GM12878 (cell line): ENCODE measurements around the gene DPP6. TPM values are rescaled to one million over a fixed set of nuclear protein-coding genes. Genes with fewer than 3 reads are reported as not detected.
"Not testable (repeated sequence)": the region's sequence is repeated elsewhere in the genome, so short reads cannot be mapped to it uniquely, and the experiment has no call there.

Source experiments
- ATAC-seq: fragments of 200-7000 bp; cut with Tn5 transposase; 3 replicates; pipeline ENCODE4 v1.9.1; 2020; ENCODE audit warnings: mild to moderate bottlenecking, moderate library complexity
- Bru-seq: library from RNA; stranded (reverse); fragments of 400-500 nt; gene quantifications from one replicate; lab custom pipeline; 2021; lab: Mats Ljungman, UMichigan
- BruChase-seq, 2 experiments: library from RNA; stranded (reverse); fragments of 400-500 nt; gene quantifications; one replicate each; lab custom pipeline; 2021; lab: Mats Ljungman, UMichigan
- BruUV-seq: library from RNA; stranded (reverse); fragments of 400-500 nt; replicated peaks from 2 replicates; lab custom pipeline; 2021; lab: Mats Ljungman, UMichigan
- CTCF ChIA-PET: fragments of 300-600 bp; sonication (Branson Sonifier 250); formaldehyde crosslinking; extraction: SDS; loops from one replicate; lab custom pipeline; 2021; ENCODE audit warnings: inconsistent platforms; lab: Yijun Ruan, JAX
- POLR2A ChIA-PET: fragments of 350-600 bp; formaldehyde crosslinking; extraction: SDS; loops from one replicate; lab custom pipeline; 2021; ENCODE audit warnings: inconsistent platforms; lab: Charles Lee
- RAD21 ChIA-PET: fragments of 300-600 bp; sonication (Branson Sonifier 250); formaldehyde crosslinking; loops from one replicate; lab custom pipeline; 2023; ENCODE audit warnings: antibody characterized with exemption; ENCODE audit not compliant: unreplicated experiment; lab: Charles Lee
- SMC1A ChIA-PET: fragments of 300-600 bp; sonication (Branson Sonifier 250); formaldehyde crosslinking; loops from one replicate; lab custom pipeline; 2023; ENCODE audit not compliant: unreplicated experiment, uncharacterized antibody; lab: Charles Lee
- DNase-seq: peaks from one replicate; pipeline ENCODE4 v3.0.0-alpha.2; 2011; ENCODE audit warnings: low read depth, low spot score
- FAIRE-seq: peaks from 3 replicates; lab custom pipeline; 2011; peaks lifted over from hg19 to GRCh38; lab: Jason Lieb, UNC
- H2AFZ ChIP-seq: 2 replicates; pipeline ENCODE4 v1.6.0; 2011; ENCODE audit warnings: low read depth, low read length, control low read depth; ENCODE audit not compliant: control insufficient read depth
- H3K27ac ChIP-seq: 2 replicates; pipeline ENCODE4 v1.5.1; 2011; ENCODE audit warnings: control low read depth; ENCODE audit not compliant: control insufficient read depth, insufficient read depth
- H3K27me3 ChIP-seq, 2 experiments: replicated peaks in 1 of 2; 2 replicates each; pipeline versions ENCODE4 v1.6.0 to v1.6.1; 2011; ENCODE audit warnings: low read length in 1 of 2; ENCODE audit not compliant: control insufficient read depth in 2 of 2, insufficient read depth in 2 of 2
- H3K36me3 ChIP-seq, 2 experiments: 2 replicates each; pipeline ENCODE4 v1.5.1; 2011; ENCODE audit warnings: low read length in 1 of 2; ENCODE audit not compliant: control insufficient read depth in 2 of 2, insufficient read depth in 2 of 2
- H3K4me1 ChIP-seq: 2 replicates; pipeline ENCODE4 v1.6.1; 2011; ENCODE audit warnings: mild to moderate bottlenecking, low read length, moderate library complexity, mixed read lengths; ENCODE audit not compliant: control insufficient read depth, insufficient read depth
- H3K4me2 ChIP-seq: 2 replicates; pipeline ENCODE4 v1.6.0; 2011; ENCODE audit warnings: control low read depth; ENCODE audit not compliant: control insufficient read depth, insufficient read depth
- H3K4me3 ChIP-seq: fragments of 200-600 bp; sonication (generic); 2 replicates; pipeline ENCODE4 v1.5.1; 2016
- H3K79me2 ChIP-seq: 2 replicates; pipeline ENCODE4 v1.6.0; 2011; ENCODE audit warnings: low read length; ENCODE audit not compliant: control insufficient read depth, insufficient read depth
- H3K9ac ChIP-seq: 2 replicates; pipeline ENCODE4 v1.8.0; 2011; ENCODE audit warnings: low read length, control low read depth, mixed read lengths; ENCODE audit not compliant: control insufficient read depth, insufficient read depth
- H3K9me3 ChIP-seq: replicated peaks from 3 replicates; pipeline ENCODE4 v1.5.1; 2011; ENCODE audit warnings: mild to moderate bottlenecking, low read length; ENCODE audit not compliant: control insufficient read depth, insufficient read depth
- H4K20me1 ChIP-seq: 2 replicates; pipeline ENCODE4 v1.6.0; 2011; ENCODE audit not compliant: control insufficient read depth, insufficient read depth
- WGBS: methylation state at CpG from one replicate; pipeline ENCODE4 v1.1.6; 2016; ENCODE audit warnings: low lambda C conversion rate; ENCODE audit not compliant: insufficient replicate concordance, insufficient coverage; ENCODE audit errors: missing lambda C conversion rate; 5-methylcytosine and 5-hydroxymethylcytosine counted together
- in situ Hi-C: fragments of 300-500 bp; cut with MboI; formaldehyde crosslinking; loops from 9 replicates; pipeline ENCODE4 v1.14.3; 2018; ENCODE audit warnings: mixed read lengths
- intact Hi-C: fragments of 100-400 bp; cut with micrococcal nuclease; formaldehyde crosslinking; loops from one replicate; pipeline ENCODE4 v1.14.2; 2022; ENCODE audit not compliant: unreplicated experiment
- long read RNA-seq, 2 experiments: library from polyadenylated mRNA; unstranded; transcript quantifications; one replicate each; pipeline ENCODE4 v2.0.0, GENCODE V29; 2019 to 2020
- polyA minus RNA-seq, 3 experiments: library from RNA; depleted of rRNA, polyadenylated mRNA; stranded (reverse); fragments of >200 nt; gene quantifications; 2 replicates each; pipeline ENCODE4 v1.2.3, GENCODE V29; 2011
- polyA plus RNA-seq, 11 experiments: library from polyadenylated mRNA; depleted of rRNA in 4 of 11; unstranded in 6 of 11; stranded (reverse) in 5 of 11; fragments of >200 nt; fragmentation: Nextera tagmentation in 4 of 11; fragmentation: Illumina TruSeq in 1 of 11; extraction: Ambion mirVana in 4 of 11; extraction: Trizol in 1 of 11; gene quantifications; 1 replicate in 1 of 11; 2 replicates in 10 of 11; pipeline versions ENCODE4 v1.2.1 to v1.2.3, GENCODE V29; 2011 to 2016; ENCODE audit warnings: inconsistent platforms in 2 of 11, missing spikeins in 2 of 11, low read depth in 1 of 11
- total RNA-seq, 4 experiments: library from RNA; depleted of rRNA in 3 of 4; stranded (reverse); fragments of >200 nt in 3 of 4; fragmentation: Illumina TruSeq in 1 of 4; extraction: Trizol in 1 of 4; gene quantifications; 2 replicates each; pipeline versions ENCODE4 v1.2.1 to v1.2.3, GENCODE V29; 2013 to 2021

DPP6 gene
- total RNA-seq (2013; cell fraction: nucleolus; rRNA removed), result not detected in 2 replicates
- total RNA-seq (2014; rRNA removed), result not detected in 2 replicates
- not detected in 2 replicates for total RNA-seq (2014; rRNA removed; fragmentation: Illumina TruSeq; extraction: Trizol)
- not detected in 2 replicates for total RNA-seq (2021)
- not detected for polyA plus RNA-seq (2011; ENCODE audit: low read depth)
- polyA plus RNA-seq (2011; rRNA removed), result not detected in 2 replicates
- 0.05 TPM in 1 of 2 replicates, not detected in the other for polyA plus RNA-seq (2011; cell fraction: cytosol; rRNA removed)
- 0.10 TPM in 1 of 2 replicates, not detected in the other for polyA plus RNA-seq (2011; cell fraction: nucleus; rRNA removed)
- polyA plus RNA-seq (2012), result not detected in 2 replicates
- polyA plus RNA-seq (2014; fragmentation: Illumina TruSeq; extraction: Trizol), result not detected in 2 replicates
- polyA plus RNA-seq (2014; fragmentation: Nextera tagmentation; extraction: Ambion mirVana), result not detected
- polyA plus RNA-seq (2014; rRNA removed), result not detected in 2 replicates
- polyA plus RNA-seq (2016; fragmentation: Nextera tagmentation; extraction: Ambion mirVana), result not detected
- not detected in 2 replicates for polyA minus RNA-seq (2011; rRNA and poly(A)+ RNA removed)
- not detected in 2 replicates for polyA minus RNA-seq (2011; cell fraction: cytosol; rRNA and poly(A)+ RNA removed)
- not detected in 2 replicates for polyA minus RNA-seq (2011; cell fraction: nucleus; rRNA and poly(A)+ RNA removed)
- percentile 7 among the genes with signal in this experiment for Bru-seq, nascent RNA
- BruChase-seq, experiment 1, labeled RNA remaining after a 6-hour chase, result percentile 6 among the genes with signal in this experiment
- percentile 4 among the genes with signal in this experiment for BruChase-seq, experiment 2, labeled RNA remaining after a 2-hour chase
- long read RNA-seq, experiment 1, result 0 reads
- long read RNA-seq, experiment 2, partial matches to known transcripts, result 3 of 6 reads
- long read RNA-seq, experiment 2, other reads (novel, unspliced or antisense), result 3 of 6 reads

DNA sequence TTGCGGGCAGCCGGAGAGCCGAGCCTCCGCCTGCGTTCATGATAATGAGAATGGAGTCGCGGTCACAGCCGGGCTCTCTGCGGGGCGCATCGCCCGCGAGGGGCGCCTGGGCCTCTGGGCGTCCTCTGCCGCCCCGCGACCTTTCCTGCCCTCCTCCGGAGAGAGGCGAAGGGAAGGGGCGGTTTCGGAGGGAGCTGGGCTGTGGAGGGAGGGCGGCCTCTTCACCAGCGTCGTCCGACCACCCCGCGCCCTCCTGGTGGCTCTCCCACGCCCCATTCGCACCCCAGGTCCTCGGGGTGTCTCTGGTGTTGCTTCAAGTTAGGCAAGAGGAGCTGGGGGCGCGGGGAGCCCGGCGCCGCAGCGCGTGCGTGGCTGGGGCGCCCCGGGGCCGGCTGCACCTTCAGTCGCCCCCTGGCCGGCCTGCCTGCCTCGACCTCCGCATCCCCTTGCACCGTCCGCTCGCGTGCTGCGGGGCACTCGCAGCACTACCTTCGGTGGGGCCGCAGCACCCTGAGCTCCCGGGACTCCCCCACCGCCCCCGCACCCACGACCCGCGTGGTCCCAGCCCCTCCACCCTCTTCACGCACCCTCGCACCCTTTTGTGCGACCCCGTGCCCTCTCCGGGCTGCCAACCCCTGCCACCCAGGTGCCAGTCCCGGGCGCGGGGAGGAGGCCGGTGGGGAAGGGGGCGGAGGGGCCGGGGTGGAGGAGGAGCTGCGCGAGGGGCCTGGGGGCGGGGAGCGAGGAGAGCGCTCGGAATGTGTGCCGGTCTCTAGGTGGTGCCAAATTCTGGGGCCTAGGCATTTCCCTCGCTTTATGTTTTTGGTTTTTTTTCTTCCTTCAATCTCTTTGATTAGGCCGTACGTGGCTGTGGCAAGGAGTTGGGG, at the start of gene DPP6:
Gene DPP6, plus strand, starts transcription at position 756 of the 887 bp plus-strand sequence.
- CTCF ChIA-PET, H3K36me3 ChIP-seq, ATAC-seq, in situ Hi-C loops, H3K79me2 ChIP-seq, H3K9me3 ChIP-seq, H3K4me3 ChIP-seq, BruUV-seq, H4K20me1 ChIP-seq, DNase-seq, H3K27ac ChIP-seq, H3K9ac ChIP-seq, RAD21 ChIA-PET, H3K4me2 ChIP-seq, H2AFZ ChIP-seq, H3K4me1 ChIP-seq, SMC1A ChIA-PET, FAIRE-seq, H3K27me3 ChIP-seq, POLR2A ChIA-PET, intact Hi-C loops: not testable (repeated sequence)
- 74% methylated on average over 6 of the region's 81 CpGs for WGBS

DNA sequence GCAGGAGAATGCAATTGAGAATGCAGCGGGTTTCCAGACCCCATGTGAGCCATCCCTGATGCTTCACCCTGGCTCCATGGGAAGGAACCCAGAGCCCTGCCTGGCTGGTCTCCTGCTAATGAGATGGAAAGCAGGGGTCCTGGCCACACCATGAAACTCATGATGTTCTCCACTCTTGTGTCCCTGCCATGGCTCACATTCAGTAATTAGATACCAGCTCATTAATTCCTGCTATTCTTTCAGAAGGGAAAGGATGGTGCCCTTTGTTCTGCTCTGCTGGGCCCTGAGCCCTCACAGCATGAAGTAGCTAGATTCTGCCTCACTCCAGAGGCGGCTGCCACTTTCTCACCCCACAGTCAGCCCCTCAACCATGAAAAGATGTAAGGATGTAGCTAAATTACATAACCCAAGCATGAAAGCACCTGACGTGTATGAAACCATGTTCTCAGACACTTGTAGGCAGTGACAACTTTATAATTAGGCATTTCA, 42.7 kb upstream of the DPP6 start:
- H3K27me3 ChIP-seq, H3K9ac ChIP-seq, H4K20me1 ChIP-seq, H3K9me3 ChIP-seq, H3K4me1 ChIP-seq, intact Hi-C loops, H3K79me2 ChIP-seq, H3K36me3 ChIP-seq, RAD21 ChIA-PET, BruUV-seq, ATAC-seq, H3K27ac ChIP-seq, in situ Hi-C loops, POLR2A ChIA-PET, H3K4me2 ChIP-seq, SMC1A ChIA-PET, CTCF ChIA-PET, FAIRE-seq, H2AFZ ChIP-seq, DNase-seq, H3K4me3 ChIP-seq: not testable (repeated sequence)
- 0% methylated on average over 2 of the region's 3 CpGs for WGBS

DNA sequence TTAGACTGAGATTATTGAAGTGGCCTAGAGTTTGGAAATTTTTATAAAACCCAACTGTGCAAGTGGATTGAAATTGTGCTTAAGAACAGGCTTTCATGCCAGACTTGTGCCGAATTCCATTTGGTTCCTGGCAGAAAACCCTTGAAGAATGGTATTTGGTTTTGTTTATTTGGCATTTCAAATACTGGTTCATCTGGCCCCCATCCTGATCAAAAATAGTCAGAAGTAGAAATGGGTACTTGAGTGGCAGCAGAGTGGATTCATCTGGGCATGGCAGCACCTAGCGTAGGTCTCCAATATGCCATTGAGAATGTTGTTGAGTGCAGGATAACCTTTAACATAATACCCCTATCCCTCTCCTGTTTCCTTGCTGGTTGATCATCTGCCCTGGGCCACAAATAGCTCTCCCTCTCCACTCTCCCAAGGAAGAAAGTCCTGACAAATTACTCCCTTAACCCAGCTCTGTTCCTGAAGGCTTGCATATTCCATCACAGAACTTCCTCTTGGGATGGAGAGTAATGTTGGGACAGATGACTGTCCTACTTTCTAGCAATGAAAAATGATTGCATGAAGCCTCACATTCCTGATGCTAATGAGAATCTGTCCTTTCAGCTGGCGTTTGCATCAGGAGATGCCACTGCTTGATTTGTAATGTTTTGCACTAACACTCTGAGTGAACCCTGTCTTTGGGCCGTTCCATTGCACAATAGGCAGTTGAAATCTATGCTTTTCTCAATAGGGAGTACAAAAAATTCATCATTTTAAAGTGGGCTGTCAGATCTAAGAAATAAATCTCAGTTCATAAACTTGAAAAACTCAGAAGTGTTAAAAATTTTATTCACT, 41.3 kb upstream of the DPP6 start:
- DNase-seq, RAD21 ChIA-PET, CTCF ChIA-PET, H3K9me3 ChIP-seq, H3K4me3 ChIP-seq, SMC1A ChIA-PET, H3K79me2 ChIP-seq, H2AFZ ChIP-seq, ATAC-seq, H3K4me2 ChIP-seq, H3K4me1 ChIP-seq, H3K36me3 ChIP-seq, in situ Hi-C loops, BruUV-seq, intact Hi-C loops, POLR2A ChIA-PET, FAIRE-seq, H3K27me3 ChIP-seq, H3K9ac ChIP-seq, H4K20me1 ChIP-seq, H3K27ac ChIP-seq: not testable (repeated sequence)
- 19% methylated on average over 4 of the region's 4 CpGs for WGBS
